HFF-Myc (cell line): ENCODE data around the gene SRSF6.
A peak's percentile ranks its signal among the peaks of the same experiment; 100 is the strongest.
"Not testable (repeated sequence)": the region's sequence is repeated elsewhere in the genome, so short reads cannot be mapped to it uniquely, and the experiment has no call there.

Source experiments
- DNase-seq: peaks from one replicate; pipeline ENCODE4 v3.0.0-alpha.2; 2011; ENCODE audit warnings: low read depth; ENCODE audit errors: extremely low read depth
- H3K4me3 ChIP-seq: replicated peaks from 2 replicates; pipeline ENCODE4 v1.5.1; 2011; ENCODE audit warnings: low read depth, mild to moderate bottlenecking, control low read depth, low read length
- TF ChIP-seq, protein P1 (sequence below): IDR thresholded peaks from 2 replicates; pipeline ENCODE4 v1.5.1; 2012; ENCODE audit warnings: mild to moderate bottlenecking, low read depth, low read length, control low read depth; ENCODE audit errors: missing control alignments

SRSF6 gene

DNA sequence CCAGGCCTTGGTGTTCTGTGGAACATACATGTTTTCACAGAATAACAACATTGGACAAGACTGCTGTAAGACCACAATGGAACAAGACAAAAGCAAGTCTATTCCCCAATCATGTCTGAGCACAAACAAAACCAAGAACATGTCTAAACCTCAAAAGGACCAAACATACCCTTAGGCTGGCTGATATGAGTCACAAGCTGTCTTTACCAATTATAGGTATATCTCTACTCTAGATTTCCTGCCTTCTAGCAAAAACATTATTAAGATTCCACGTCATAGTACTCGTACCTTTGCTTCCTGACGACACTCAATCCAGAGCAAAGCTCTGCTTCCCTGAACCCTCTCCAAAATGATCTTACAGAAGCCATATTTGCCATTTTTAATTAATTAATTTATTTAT is 34.4 kb downstream of the SRSF6 start:
- no peak for DNase-seq
- TF ChIP-seq, protein P1, sequence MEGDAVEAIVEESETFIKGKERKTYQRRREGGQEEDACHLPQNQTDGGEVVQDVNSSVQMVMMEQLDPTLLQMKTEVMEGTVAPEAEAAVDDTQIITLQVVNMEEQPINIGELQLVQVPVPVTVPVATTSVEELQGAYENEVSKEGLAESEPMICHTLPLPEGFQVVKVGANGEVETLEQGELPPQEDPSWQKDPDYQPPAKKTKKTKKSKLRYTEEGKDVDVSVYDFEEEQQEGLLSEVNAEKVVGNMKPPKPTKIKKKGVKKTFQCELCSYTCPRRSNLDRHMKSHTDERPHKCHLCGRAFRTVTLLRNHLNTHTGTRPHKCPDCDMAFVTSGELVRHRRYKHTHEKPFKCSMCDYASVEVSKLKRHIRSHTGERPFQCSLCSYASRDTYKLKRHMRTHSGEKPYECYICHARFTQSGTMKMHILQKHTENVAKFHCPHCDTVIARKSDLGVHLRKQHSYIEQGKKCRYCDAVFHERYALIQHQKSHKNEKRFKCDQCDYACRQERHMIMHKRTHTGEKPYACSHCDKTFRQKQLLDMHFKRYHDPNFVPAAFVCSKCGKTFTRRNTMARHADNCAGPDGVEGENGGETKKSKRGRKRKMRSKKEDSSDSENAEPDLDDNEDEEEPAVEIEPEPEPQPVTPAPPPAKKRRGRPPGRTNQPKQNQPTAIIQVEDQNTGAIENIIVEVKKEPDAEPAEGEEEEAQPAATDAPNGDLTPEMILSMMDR = no peak
- no peak overlapping the region for H3K4me3 ChIP-seq

DNA sequence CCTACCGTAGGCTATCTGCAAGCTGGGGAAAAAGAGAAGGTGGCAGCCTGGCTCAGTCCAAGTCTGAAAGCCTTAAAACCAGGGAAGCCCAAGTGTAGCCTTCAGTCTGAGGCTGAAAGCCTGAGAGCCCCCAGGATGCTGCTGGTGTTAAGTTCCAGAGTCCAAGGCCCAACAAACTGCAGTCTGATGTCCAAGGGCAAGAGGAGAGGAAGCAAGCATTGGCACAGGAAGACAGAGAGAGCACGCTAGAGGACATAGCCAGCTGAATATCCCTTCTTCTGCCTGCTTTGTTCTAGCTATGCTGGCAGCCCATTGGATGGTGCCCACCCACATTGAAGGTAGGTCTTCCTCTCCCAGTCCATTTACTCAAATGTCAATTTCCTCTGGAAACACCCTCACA is 37.7 kb downstream of the SRSF6 start:
- H3K4me3 ChIP-seq = no peak overlapping the region
- DNase-seq = no peak
- TF ChIP-seq, protein P1 = no peak

DNA sequence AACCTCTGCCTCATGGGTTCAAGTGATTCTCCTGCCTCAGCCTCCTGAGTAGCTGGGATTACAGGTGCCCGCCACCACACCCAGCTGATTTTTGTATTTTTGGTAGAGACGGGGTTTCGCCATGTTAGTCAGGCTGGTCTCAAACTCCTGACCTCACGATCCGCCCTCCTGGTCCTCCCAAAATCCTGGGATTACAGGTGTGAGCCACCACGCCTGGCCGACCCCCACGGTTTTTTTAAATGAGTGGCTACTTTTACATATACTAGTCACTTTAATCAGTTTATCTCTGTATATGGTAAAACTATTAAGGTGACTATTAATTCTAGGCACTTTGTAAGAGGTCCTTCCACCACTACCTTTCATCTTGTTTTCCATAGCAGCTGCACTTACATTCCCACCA is 44.3 kb downstream of the SRSF6 start:
- DNase-seq, H3K4me3 ChIP-seq: not testable (repeated sequence)

DNA sequence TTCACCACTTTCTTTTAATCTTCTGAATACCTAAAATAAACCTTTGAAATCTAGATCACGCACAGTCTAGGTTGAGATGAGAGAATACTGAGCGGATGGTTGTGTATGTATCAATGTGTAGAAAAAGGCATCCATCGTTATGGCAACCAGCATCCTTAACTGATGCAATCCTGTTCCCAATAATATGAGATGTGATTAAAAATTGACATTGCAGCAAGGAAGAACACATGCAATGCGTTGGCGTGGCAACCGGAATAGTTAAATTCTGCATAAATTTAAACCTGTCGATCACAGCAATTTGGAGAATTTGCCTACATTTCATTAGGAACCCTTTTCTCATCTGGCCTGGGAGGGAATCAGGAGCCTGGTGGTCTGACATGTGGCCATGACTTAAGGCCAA is 48.5 kb downstream of the SRSF6 start:
- H3K4me3 ChIP-seq = no peak overlapping the region
- TF ChIP-seq, protein P1 = no peak
- DNase-seq = no peak

DNA sequence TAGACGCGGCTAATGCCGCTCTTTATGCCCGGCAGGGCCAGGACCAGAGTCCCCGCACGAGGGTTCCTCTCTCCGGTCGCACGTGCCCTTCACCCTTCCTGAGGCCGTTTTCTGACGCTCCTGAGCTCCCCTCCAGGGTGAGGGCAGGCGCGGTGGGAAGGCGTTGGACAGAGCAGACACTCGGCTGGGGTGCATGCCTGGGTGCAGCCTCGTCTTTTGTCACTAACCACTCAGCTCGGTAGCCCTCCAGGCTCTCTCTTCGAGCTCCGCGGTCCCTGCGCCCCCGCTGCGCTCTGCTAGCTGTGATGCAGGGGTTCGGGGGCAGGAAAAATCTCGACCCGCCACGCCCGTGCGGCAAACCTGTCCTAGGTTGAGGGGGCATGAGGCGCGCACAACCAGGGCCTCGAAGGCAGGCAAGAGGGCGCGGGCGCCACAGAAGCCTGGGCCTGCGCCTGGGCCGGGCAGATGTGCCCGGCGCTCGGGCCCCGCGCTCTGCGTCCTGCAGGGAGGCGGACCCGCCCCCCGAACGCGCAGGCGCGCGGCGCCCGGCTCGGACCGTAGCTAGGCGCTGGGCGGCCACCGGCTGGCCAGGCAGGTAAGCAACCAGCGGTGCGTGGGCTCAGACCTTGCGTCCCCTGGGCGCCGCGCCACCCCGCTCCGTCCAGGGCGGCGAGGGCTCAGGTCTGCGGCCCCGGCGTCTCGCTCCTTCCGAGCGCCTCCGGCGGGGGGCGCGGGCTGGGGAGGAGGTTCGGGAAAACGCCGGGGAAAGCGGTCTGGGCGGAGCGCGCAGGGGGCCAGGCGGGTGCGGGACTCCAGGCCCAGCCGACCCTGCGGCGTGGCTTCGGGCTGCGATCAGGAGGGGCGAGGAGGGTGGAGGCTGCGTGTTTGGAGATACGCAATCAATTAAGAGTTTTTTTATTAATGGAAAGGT is 49.7 kb downstream of the SRSF6 start, which contains the start of gene L3MBTL1:
Gene L3MBTL1 (plus strand): TSS at position 548 of the 931 bp plus-strand sequence. CDS start 5,807 bp downstream, outside the sequence.
- TF ChIP-seq, protein P1 = no peak
- no peak for DNase-seq
- H3K4me3 ChIP-seq = peak within 1 kb of the TSS; percentile 55

DNA sequence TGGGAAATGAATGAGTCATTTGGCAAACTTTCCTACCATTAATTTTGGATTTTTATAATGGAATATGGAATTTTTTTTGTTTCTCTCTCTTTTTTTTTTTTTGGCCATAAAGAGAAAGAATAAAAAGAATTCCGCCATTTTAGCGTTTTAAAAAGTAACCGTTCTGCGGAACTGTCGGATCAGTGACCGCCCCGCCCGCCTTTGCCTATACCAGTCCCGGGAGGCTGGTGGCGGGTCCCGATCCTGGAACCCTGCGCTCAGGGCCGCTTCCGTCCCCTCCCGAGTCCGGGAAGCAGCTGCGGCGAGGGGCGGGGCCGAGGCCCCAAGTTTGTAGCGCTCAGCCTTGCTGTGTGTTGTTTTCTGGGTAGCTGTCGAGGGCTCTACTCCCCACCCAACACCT is 50.4 kb downstream of the SRSF6 start:
- DNase-seq = no peak
- H3K4me3 ChIP-seq = peak overlapping the region; percentile 55

DNA sequence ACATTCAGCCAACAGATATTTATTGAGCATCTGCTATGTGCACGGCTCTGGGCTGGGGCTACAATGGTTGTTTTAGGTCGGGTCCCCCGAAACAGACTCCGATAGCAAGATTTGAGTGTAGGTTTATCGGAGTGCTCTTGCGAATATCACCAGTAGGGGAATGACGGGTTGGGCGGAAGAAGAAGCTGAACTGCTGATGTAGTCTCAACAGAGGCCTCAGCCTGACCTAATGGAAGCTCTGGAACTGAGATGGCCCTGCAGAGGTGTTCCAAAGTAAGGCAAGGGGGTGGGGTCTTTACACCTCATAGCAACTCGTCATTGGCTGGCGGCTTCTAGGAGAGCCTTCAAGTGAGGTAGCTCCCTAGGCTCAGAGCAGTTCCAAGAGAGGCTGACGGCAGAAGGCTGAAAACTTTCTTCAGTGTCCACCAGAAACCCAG is 50.9 kb downstream of the SRSF6 start:
- TF ChIP-seq, protein P1 = no peak
- no peak overlapping the region for H3K4me3 ChIP-seq
- no peak for DNase-seq

More for the DNA sequence above, 50.4 kb downstream of the SRSF6 start:
- TF ChIP-seq, protein P1 = no peak
